Fibroblast of lung (primary cell): ENCODE results near the gene PTGER4. TPM values are rescaled to one million over a fixed set of nuclear protein-coding genes. Genes with fewer than 3 reads are reported as not detected.
"Not testable (repeated sequence)": the region's sequence is repeated elsewhere in the genome, so short reads cannot be mapped to it uniquely, and the experiment has no call there.

Source experiments
- DNase-seq, 2 donors: peaks; one replicate each; pipeline versions ENCODE4 v3.0.0 to v3.0.0-alpha.2; 2010; ENCODE audit warnings: low read depth in 2 of 2
- H2AFZ ChIP-seq: 2 replicates; pipeline ENCODE4 v1.5.1; 2012; ENCODE audit warnings: low read length, control low read depth, inconsistent platforms
- H3K27ac ChIP-seq: 2 replicates; pipeline ENCODE4 v1.5.1; 2011; ENCODE audit warnings: low read length, control low read depth; ENCODE audit not compliant: insufficient read depth
- H3K27me3 ChIP-seq: 2 replicates; pipeline ENCODE4 v1.5.1; 2011; ENCODE audit warnings: mild to moderate bottlenecking, low read length; ENCODE audit not compliant: control insufficient read depth, insufficient read depth
- H3K36me3 ChIP-seq: 2 replicates; pipeline ENCODE4 v1.5.1; 2011; ENCODE audit warnings: low read length; ENCODE audit not compliant: control insufficient read depth, insufficient read depth
- H3K4me1 ChIP-seq: 2 replicates; pipeline ENCODE4 v1.5.1; 2011; ENCODE audit warnings: low read length; ENCODE audit not compliant: control insufficient read depth, insufficient read depth; ENCODE audit errors: extremely low read depth
- H3K4me2 ChIP-seq: 2 replicates; pipeline ENCODE4 v1.5.1; 2011; ENCODE audit warnings: low read length, control low read depth; ENCODE audit not compliant: insufficient read depth; ENCODE audit errors: extremely low read depth
- H3K4me3 ChIP-seq, 4 experiments: fragments of 200-600 bp in 1 of 4; sonication (generic) in 1 of 4; replicated peaks in 1 of 4; 2 replicates each; pipeline ENCODE4 v1.5.1; 2011 to 2016; ENCODE audit warnings: low read length in 4 of 4, low read depth in 3 of 4, mild to moderate bottlenecking in 3 of 4, control low read depth in 2 of 4, inconsistent platforms in 1 of 4, mixed read lengths in 1 of 4; ENCODE audit not compliant: insufficient read depth in 1 of 4; ENCODE audit errors: control extremely low read depth in 1 of 4
- H3K79me2 ChIP-seq: 2 replicates; pipeline ENCODE4 v1.5.1; 2012; ENCODE audit warnings: mild to moderate bottlenecking, low read length, inconsistent platforms; ENCODE audit not compliant: control insufficient read depth, insufficient read depth
- H3K9ac ChIP-seq: 2 replicates; pipeline ENCODE4 v1.5.1; 2011; ENCODE audit warnings: mild to moderate bottlenecking, low read length, control low read depth; ENCODE audit not compliant: insufficient read depth
- H3K9me3 ChIP-seq: 2 replicates; pipeline ENCODE4 v1.5.1; 2012; ENCODE audit warnings: low read depth, low read length; ENCODE audit not compliant: control insufficient read depth, insufficient read depth
- H4K20me1 ChIP-seq: 2 replicates; pipeline ENCODE4 v1.5.1; 2011; ENCODE audit warnings: low read length; ENCODE audit not compliant: control insufficient read depth, insufficient read depth; ENCODE audit errors: extremely low read depth
- CTCF ChIP-seq, 2 donors: IDR thresholded peaks in 1 of 2; conservative IDR thresholded peaks in 1 of 2; 1 replicate in 1 of 2; 2 replicates in 1 of 2; pipeline ENCODE4 v1.5.1; 2011 to 2012; ENCODE audit warnings: low read length in 2 of 2, control low read depth in 1 of 2, inconsistent platforms in 1 of 2, low read depth in 1 of 2, mild to moderate bottlenecking in 1 of 2
- EZH2 ChIP-seq: IDR thresholded peaks from 2 replicates; pipeline ENCODE4 v1.5.1; 2012; ENCODE audit warnings: low read length, control low read depth, mild to moderate bottlenecking; ENCODE audit errors: missing control alignments
- polyA plus RNA-seq, 2 donors: library from polyadenylated mRNA; depleted of rRNA in 1 of 2; stranded (reverse) in 1 of 2; unstranded in 1 of 2; fragments of >200 nt; gene quantifications; 2 replicates each; pipeline ENCODE4 v1.2.1, GENCODE V29; 2011 to 2012; ENCODE audit warnings: missing spikeins in 1 of 2
- total RNA-seq: library from RNA; depleted of rRNA; stranded (reverse); fragments of >200 nt; gene quantifications from 2 replicates; pipeline ENCODE4 v1.2.1, GENCODE V29; 2014

PTGER4 gene
- total and polyA plus RNA-seq, 2 donors (not counting 1 experiment from before 2014, with no cell fraction given) = 1.6 to 3.3 TPM

GRCh38 chr5:40654377-40654991, 25.2 kb upstream of the PTGER4 start:
- Histone ChIP-seq H2AFZ (no peak overlapping the region), H3K4me1 (no peaks in the 10 kb centered on the region), H3K27ac (no peak overlapping the region), H4K20me1 (no peaks in the 10 kb centered on the region), H3K4me2 (no peak overlapping the region), H3K36me3 (no peaks in the 10 kb centered on the region), H3K4me3 (no peak overlapping the region), H3K9ac (no peak overlapping the region), H3K9me3 (no peaks in the 10 kb centered on the region), H3K79me2 (no peaks in the 10 kb centered on the region), H3K27me3 (no peaks in the 10 kb centered on the region)
- TF ChIP-seq CTCF (conservative IDR thresholded peaks at IDR 0.05 in 1 of 2, IDR thresholded peaks at IDR 0.05 in 1 of 2; ENCODE audit: low read depth in 1 of 2, low read length in 2 of 2) (no peak), EZH2 (no peak)
- no peak for DNase-seq

GRCh38 chr5:40655138-40655537, 24.6 kb upstream of the PTGER4 start:
- Histone ChIP-seq H3K4me3 (no peak overlapping the region), H3K27me3 (no peaks in the 10 kb centered on the region), H3K27ac (no peak overlapping the region), H2AFZ (no peak overlapping the region), H3K9ac (no peak overlapping the region), H3K79me2 (no peaks in the 10 kb centered on the region), H3K4me2 (no peak overlapping the region), H3K36me3 (no peaks in the 10 kb centered on the region), H3K4me1 (no peaks in the 10 kb centered on the region), H4K20me1 (no peaks in the 10 kb centered on the region), H3K9me3 (no peaks in the 10 kb centered on the region)
- DNase-seq = no peak
- no peak for TF ChIP-seq EZH2
- TF ChIP-seq CTCF (conservative IDR thresholded peaks at IDR 0.05 in 1 of 2, IDR thresholded peaks at IDR 0.05 in 1 of 2; ENCODE audit: low read depth in 1 of 2, low read length in 2 of 2) = no peak

- not testable (repeated sequence) for H3K4me1 ChIP-seq, H3K79me2 ChIP-seq, H3K36me3 ChIP-seq, H3K27ac ChIP-seq, H3K4me3 ChIP-seq, H4K20me1 ChIP-seq, H3K4me2 ChIP-seq, H3K9me3 ChIP-seq, H2AFZ ChIP-seq, H3K27me3 ChIP-seq, H3K9ac ChIP-seq
- peak; percentile 11 to 13 for DNase-seq
Measured at GRCh38 chr5:40656091-40656490, 23.6 kb upstream of the PTGER4 start.
